ENCODE results near the gene MBP. TPM values are rescaled to one million over a fixed set of nuclear protein-coding genes. Genes with fewer than 3 reads are reported as not detected.

MBP gene
- total and polyA plus RNA-seq, 2 donors from 2014 or later, result 15.1 to 61.2 TPM

- Histone ChIP-seq H3K27ac (ENCODE audit: low read depth in 2 of 2, low read length in 2 of 2) (no peak overlapping the region), H3K9me3 (ENCODE audit: control insufficient read depth in 2 of 3, insufficient read depth in 1 of 3, low read length in 3 of 3) (no peaks in the 10 kb centered on the region), H3K4me3 (ENCODE audit: low read length in 3 of 3) (no peak overlapping the region), H3K9ac (ENCODE audit: low read length in 3 of 3) (no peak overlapping the region), H3K36me3 (ENCODE audit: control insufficient read depth in 2 of 3, insufficient read depth in 3 of 3, low read length in 3 of 3) (no peaks in the 10 kb centered on the region), H3K27me3 (ENCODE audit: control insufficient read depth, insufficient read depth, low read length) (no peaks in the 10 kb centered on the region), H3K4me1 (ENCODE audit: control insufficient read depth in 2 of 3, insufficient read depth in 2 of 3, low read depth in 1 of 3, low read length in 3 of 3) (no peaks in the 10 kb centered on the region)
- intact Hi-C loops (cut with DNase I), result no loop called here
- DNase-seq (peak in 1 of 5 donors; percentile 22), FAIRE-seq (no peak)
- TF ChIP-seq CTCF (IDR thresholded peaks at IDR 0.05; ENCODE audit: borderline replicate concordance, extremely low read depth, insufficient read depth), result no peak
Observed at GRCh38 chr18:77162580-77162979, 30.0 kb upstream of the MBP start.

GRCh38 chr18:77161961-77162360 lies 29.4 kb upstream of the MBP start:
- Histone ChIP-seq H3K9me3 (ENCODE audit: control insufficient read depth in 2 of 3, insufficient read depth in 1 of 3, low read length in 3 of 3) (no peaks in the 10 kb centered on the region), H3K27ac (ENCODE audit: low read depth in 2 of 2, low read length in 2 of 2) (no peak overlapping the region), H3K27me3 (ENCODE audit: control insufficient read depth, insufficient read depth, low read length) (no peaks in the 10 kb centered on the region), H3K9ac (ENCODE audit: low read length in 3 of 3) (no peak overlapping the region), H3K36me3 (ENCODE audit: control insufficient read depth in 2 of 3, insufficient read depth in 3 of 3, low read length in 3 of 3) (no peaks in the 10 kb centered on the region), H3K4me3 (ENCODE audit: low read length in 3 of 3) (no peak overlapping the region), H3K4me1 (ENCODE audit: control insufficient read depth in 2 of 3, insufficient read depth in 2 of 3, low read depth in 1 of 3, low read length in 3 of 3) (no peaks in the 10 kb centered on the region)
- TF ChIP-seq CTCF (IDR thresholded peaks at IDR 0.05; ENCODE audit: borderline replicate concordance, extremely low read depth, insufficient read depth), result no peak
- DNase-seq, result no peak
- FAIRE-seq, result no peak
- intact Hi-C loops (cut with DNase I), result no loop called here

- Histone ChIP-seq H3K4me3 (ENCODE audit: low read length in 3 of 3) (no peak overlapping the region), H3K27me3 (ENCODE audit: control insufficient read depth, insufficient read depth, low read length) (no peaks in the 10 kb centered on the region), H3K4me1 (ENCODE audit: control insufficient read depth in 2 of 3, insufficient read depth in 2 of 3, low read depth in 1 of 3, low read length in 3 of 3) (no peaks in the 10 kb centered on the region), H3K9ac (ENCODE audit: low read length in 3 of 3) (no peak overlapping the region), H3K36me3 (ENCODE audit: control insufficient read depth in 2 of 3, insufficient read depth in 3 of 3, low read length in 3 of 3) (no peaks in the 10 kb centered on the region), H3K9me3 (ENCODE audit: control insufficient read depth in 2 of 3, insufficient read depth in 1 of 3, low read length in 3 of 3) (no peaks in the 10 kb centered on the region), H3K27ac (ENCODE audit: low read depth in 2 of 2, low read length in 2 of 2) (no peak overlapping the region)
- DNase-seq, result no peak
- intact Hi-C loops (cut with DNase I), result no loop called here
- no peak for TF ChIP-seq CTCF (IDR thresholded peaks at IDR 0.05; ENCODE audit: borderline replicate concordance, extremely low read depth, insufficient read depth)
- no peak for FAIRE-seq
Observed at GRCh38 chr18:77161383-77161782, 28.8 kb upstream of the MBP start.

GRCh38 chr18:77160515-77160914 lies 27.9 kb upstream of the MBP start:
- FAIRE-seq (no peak), DNase-seq (peak in 1 of 5 donors; percentile 18)
- no peak for TF ChIP-seq CTCF (IDR thresholded peaks at IDR 0.05; ENCODE audit: borderline replicate concordance, extremely low read depth, insufficient read depth)
- no peak overlapping the region for H3K27ac ChIP-seq (ENCODE audit: low read depth in 2 of 2, low read length in 2 of 2)
- H3K36me3 ChIP-seq (ENCODE audit: control insufficient read depth in 2 of 3, insufficient read depth in 3 of 3, low read length in 3 of 3), result no peaks in the 10 kb centered on the region
- H3K4me3 ChIP-seq (ENCODE audit: low read length in 3 of 3), result no peak overlapping the region
- H3K4me1 ChIP-seq (ENCODE audit: control insufficient read depth in 2 of 3, insufficient read depth in 2 of 3, low read depth in 1 of 3, low read length in 3 of 3), result no peaks in the 10 kb centered on the region
- intact Hi-C loops (cut with DNase I), result no loop called here
- no peaks in the 10 kb centered on the region for H3K27me3 ChIP-seq (ENCODE audit: control insufficient read depth, insufficient read depth, low read length)
- no peaks in the 10 kb centered on the region for H3K9me3 ChIP-seq (ENCODE audit: control insufficient read depth in 2 of 3, insufficient read depth in 1 of 3, low read length in 3 of 3)
- H3K9ac ChIP-seq (ENCODE audit: low read length in 3 of 3), result no peak overlapping the region
